SK-N-MC (cell line): ENCODE measurements around the gene LAMC3.

Source experiments
- EZH2 ChIP-seq: fragments of 200-600 bp; sonication (generic); IDR thresholded peaks from one replicate; pipeline ENCODE4 v1.6.1; 2017; ENCODE audit warnings: antibody characterized with exemption
- FOXP2 ChIP-seq: optimal IDR thresholded peaks from 2 replicates; pipeline ENCODE3; 2011; ENCODE audit warnings: mild to moderate bottlenecking, moderate library complexity; ENCODE audit not compliant: insufficient read depth; ENCODE audit errors: extremely low read length, control extremely low read depth
- POLR2AphosphoS5 ChIP-seq: IDR thresholded peaks from 2 replicates; pipeline ENCODE4 v1.6.1; 2012; ENCODE audit warnings: mild to moderate bottlenecking, low read depth, low read length, borderline replicate concordance

DNA sequence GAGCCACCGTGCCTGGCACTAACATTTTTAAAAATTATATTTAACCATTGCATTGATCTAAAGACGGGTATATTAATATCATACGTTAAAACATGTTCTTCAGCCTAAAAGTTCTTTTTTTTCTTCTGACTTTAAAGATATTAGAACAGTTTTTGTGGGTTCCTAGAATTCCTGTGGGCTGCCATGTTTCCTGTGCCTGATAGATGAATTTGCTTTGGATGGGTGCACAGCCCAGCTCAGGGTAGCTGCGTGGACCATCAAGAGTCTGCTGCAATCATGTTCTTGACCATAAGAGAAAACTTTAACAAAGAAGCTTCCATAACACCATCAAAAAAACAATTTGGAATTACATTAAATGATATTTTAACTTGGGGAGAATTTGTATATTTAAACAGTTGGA lies 2.4 kb upstream of the LAMC3 start:
- TF ChIP-seq POLR2AphosphoS5 = no peak
- no peak for TF ChIP-seq EZH2
- TF ChIP-seq FOXP2 = no peak
